Subcutaneous abdominal adipose tissue (tissue), 5 donors: ENCODE results near the gene PARM1.
"Not testable (repeated sequence)": the region's sequence is repeated elsewhere in the genome, so short reads cannot be mapped to it uniquely, and the experiment has no call there.

ENCODE experiments used
- H3K27ac ChIP-seq: one replicate; pipeline ENCODE4 v1.7.0; 2013; ENCODE audit warnings: low read depth, mild to moderate bottlenecking, inconsistent platforms, low read length, moderate library complexity
- H3K27me3 ChIP-seq, 5 donors: one replicate each; pipeline ENCODE4 v1.7.0; 2013; ENCODE audit warnings: low read length in 5 of 5, inconsistent platforms in 1 of 5; ENCODE audit not compliant: control insufficient read depth in 5 of 5, insufficient read depth in 4 of 5
- H3K36me3 ChIP-seq, 5 donors: one replicate each; pipeline ENCODE4 v1.7.0; 2013; ENCODE audit warnings: low read length in 5 of 5; ENCODE audit not compliant: control insufficient read depth in 5 of 5, insufficient read depth in 5 of 5
- H3K4me1 ChIP-seq, 5 donors: one replicate each; pipeline ENCODE4 v1.7.0; 2013; ENCODE audit warnings: low read length in 5 of 5, mild to moderate bottlenecking in 3 of 5, moderate library complexity in 1 of 5; ENCODE audit not compliant: control insufficient read depth in 5 of 5, insufficient read depth in 5 of 5
- H3K4me3 ChIP-seq, 5 donors: one replicate each; pipeline ENCODE4 v1.7.0; 2013; ENCODE audit warnings: low read length in 5 of 5, low read depth in 1 of 5
- H3K9ac ChIP-seq, 5 donors: one replicate each; pipeline ENCODE4 v1.7.0; 2013; ENCODE audit warnings: low read length in 5 of 5, mild to moderate bottlenecking in 4 of 5, moderate library complexity in 3 of 5
- H3K9me3 ChIP-seq, 5 donors: one replicate each; pipeline ENCODE4 v1.7.0; 2013; ENCODE audit warnings: low read length in 5 of 5; ENCODE audit not compliant: control insufficient read depth in 5 of 5
- donor health status: healthy.
- donor health status: healthy.
- donor health status: healthy.
- donor health status: healthy.
- donor health status: healthy.

PARM1 gene

DNA sequence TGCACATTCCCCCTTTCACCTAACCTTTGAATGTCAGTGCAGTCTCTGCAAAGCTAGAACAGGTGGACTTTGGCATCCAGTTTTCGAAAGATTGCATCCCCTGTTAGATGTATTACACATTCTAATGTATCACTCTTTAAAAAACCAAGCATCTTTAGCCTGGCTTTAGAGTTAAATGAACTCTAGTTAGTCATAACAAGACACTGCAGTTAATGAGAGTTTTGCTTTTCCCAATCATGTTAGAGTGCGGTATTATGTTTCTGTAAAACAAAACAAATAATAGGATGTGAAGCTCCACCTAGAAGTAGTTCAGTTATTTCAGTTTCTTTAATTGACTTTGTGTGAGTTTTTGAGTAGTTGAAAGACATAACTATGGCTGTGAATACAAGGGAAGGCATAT lies 42.2 kb downstream of the PARM1 start:
- H3K4me3 ChIP-seq, result no peak overlapping the region
- H3K27me3 ChIP-seq, result no peaks in the 10 kb centered on the region
- no peaks in the 10 kb centered on the region for H3K36me3 ChIP-seq
- no peaks in the 10 kb centered on the region for H3K4me1 ChIP-seq
- peaks cover 0 to 9% (median 0%) of the 10 kb centered on the region in 5 donors for H3K9me3 ChIP-seq
- no peak overlapping the region for H3K27ac ChIP-seq
- no peak overlapping the region for H3K9ac ChIP-seq

DNA sequence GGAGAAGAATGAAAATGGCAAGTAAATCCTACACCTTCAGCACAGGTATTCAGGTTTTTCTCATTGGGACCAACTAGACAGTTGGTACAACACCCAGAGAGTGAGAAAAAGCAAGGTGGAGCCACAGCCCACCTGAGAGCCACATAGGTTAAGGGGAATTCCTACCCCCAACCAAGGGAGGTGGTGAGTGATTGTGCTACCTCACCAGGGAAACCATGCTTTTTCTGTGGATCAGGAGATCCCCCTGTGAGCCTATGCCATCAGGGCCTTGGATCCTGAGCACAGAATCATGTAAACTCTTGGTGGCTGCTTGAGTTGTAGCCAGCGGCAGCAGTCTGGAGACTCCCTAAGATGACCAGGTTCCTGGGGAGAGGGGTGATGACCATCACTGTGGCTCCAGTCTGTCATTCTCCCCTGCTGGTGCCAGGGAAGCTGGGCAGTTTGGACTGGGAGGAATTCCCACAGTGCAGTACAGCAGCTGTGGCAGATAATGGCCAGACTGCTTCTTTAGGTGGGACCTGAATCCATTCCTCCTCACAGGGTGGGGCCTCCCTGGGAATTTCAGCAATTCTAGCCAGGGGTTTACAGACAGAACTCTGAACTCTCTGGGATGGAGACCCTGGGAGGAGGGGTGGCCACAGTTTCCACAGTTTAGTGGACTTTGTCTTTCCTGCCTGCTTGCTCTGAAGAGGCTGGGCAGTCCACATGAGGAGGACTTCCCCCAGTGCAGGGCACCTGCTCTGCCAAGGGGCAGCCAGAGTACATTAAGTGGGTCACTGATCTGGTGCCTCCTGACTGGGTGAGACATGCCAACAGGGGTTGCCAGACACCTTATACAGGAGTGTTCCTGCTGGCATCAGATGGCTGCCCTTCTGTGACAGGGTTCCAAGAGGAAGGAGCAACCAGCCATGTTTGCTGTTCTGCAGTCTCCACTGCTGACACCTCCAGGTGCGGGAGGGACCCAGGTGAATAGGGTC lies 43.2 kb downstream of the PARM1 start:
- H3K27me3 ChIP-seq, result no peaks in the 10 kb centered on the region
- H3K27ac ChIP-seq, result no peak overlapping the region
- no peak overlapping the region for H3K9ac ChIP-seq
- H3K4me1 ChIP-seq, result no peaks in the 10 kb centered on the region
- H3K36me3 ChIP-seq, result no peaks in the 10 kb centered on the region
- H3K4me3 ChIP-seq, result no peak overlapping the region
- peaks cover 0 to 9% (median 0%) of the 10 kb centered on the region in 5 donors for H3K9me3 ChIP-seq

DNA sequence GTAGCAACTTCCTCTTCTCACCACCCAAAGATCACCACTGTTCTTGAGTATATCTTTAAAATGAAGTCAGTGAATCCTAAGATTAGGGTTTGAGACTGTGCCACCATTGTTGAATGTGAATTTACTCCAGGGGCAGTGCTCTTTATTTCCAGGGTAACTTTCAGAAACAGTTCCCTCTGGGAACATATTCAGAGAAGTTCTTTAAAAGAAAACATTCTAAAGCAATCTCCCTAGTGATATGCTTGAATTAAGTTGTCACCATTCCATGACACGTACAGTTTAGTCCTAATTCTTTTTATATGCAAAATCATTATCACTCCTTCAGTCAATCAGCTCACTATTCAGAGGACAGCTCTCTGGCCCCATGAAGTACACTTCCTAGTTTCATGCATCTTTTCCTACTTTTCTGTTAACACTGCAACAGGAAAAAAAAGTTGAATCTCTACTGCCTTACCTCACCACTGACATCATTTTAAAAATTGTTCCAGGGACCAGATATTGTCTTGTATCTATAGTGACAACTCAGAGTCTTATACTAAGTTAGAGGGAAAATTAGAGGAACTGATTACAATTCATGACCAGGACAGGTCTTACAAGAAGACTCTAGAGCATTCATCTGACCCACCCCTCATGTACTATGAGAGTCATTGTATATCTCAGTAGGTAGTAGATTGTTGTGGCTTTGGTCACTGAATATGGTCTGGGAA lies 49.8 kb downstream of the PARM1 start:
- H3K9ac ChIP-seq, result no peak overlapping the region
- H3K4me3 ChIP-seq, result no peak overlapping the region

DNA sequence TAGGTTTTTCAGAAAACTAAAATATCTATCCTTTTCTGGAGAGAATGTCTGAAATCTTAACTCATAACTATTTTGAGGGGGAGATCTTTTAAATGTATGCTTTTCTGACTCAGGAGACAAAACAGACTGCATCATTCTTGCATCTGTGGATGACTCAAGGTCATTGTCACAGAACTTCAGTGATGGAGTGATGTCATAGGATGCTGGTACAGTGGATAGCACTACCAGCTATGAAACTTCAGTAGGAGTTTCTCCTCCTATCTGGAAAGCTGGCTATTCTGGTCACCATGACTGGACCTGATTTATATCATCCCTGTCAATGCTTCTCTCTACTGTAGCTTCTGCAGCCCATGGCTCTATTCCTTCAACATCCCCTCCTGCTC lies 50.3 kb downstream of the PARM1 start:
- Histone ChIP-seq H3K4me3 (no peak overlapping the region), H3K36me3 (no peaks in the 10 kb centered on the region), H3K4me1 (no peaks in the 10 kb centered on the region), H3K27me3 (no peaks in the 10 kb centered on the region), H3K9me3 (peaks cover 0 to 8% (median 0%) of the 10 kb centered on the region in 5 donors), H3K27ac (no peak overlapping the region), H3K9ac (no peak overlapping the region)

More for the DNA sequence above, 49.8 kb downstream of the PARM1 start:
- Histone ChIP-seq H3K27ac (no peak overlapping the region), H3K9me3 (peaks cover 0 to 8% (median 0%) of the 10 kb centered on the region in 5 donors), H3K27me3 (no peaks in the 10 kb centered on the region), H3K4me1 (no peaks in the 10 kb centered on the region), H3K36me3 (no peaks in the 10 kb centered on the region)

DNA sequence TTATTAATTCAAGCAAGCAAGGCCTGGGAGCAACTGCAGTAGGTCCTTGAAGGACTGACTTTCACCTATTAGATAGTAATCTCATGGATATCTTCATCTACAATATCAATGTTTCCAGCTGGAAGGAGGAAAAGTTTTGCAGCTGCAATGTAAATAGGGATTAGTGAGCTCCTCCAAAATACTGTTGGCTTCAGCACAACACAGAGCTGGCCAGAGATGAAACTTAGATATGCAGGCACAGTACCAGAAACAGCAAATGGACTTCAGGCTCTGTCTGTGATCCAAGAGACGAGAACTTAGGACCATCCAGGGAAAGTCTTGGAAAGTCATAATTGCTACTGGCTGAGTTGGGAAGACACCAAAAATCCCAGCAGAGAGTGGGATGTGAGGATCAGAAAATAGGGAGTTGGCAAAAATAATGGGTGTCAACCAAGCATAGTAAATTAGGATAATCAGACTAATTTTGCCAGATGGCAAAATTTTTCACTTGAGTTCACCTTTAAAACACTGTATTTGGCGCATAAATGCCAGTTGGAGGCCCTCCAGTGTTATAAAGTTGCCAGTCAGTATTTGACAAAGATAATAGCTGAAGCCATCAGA lies 57.5 kb downstream of the PARM1 start:
- Histone ChIP-seq H3K36me3 (no peaks in the 10 kb centered on the region), H3K4me3 (no peak overlapping the region), H3K27ac (peak overlapping the region; percentile 38), H3K27me3 (no peaks in the 10 kb centered on the region), H3K9me3 (peaks cover 0 to 4% (median 0%) of the 10 kb centered on the region in 5 donors), H3K4me1 (peaks cover 0 to 26% (median 10%) of the 10 kb centered on the region in 5 donors), H3K9ac (no peak overlapping the region)

DNA sequence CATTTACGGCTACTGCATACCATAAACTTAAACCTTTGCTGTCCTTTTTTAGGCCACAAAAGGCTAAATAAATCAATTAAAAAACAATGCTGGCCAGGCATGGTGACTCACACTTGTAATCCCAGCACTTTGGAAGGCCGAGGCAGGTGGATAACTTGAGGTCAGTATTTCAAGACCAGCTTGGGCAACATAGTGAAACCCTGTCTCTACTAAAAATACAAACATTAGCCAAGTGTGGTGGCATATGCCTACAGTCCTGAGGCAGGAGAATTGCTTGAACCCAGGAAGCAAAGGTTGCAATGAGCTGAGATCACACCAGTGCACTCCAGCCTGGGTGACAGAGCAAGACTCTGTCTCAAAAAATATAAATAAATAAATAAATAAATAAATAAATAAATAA lies 61.5 kb downstream of the PARM1 start:
- not testable (repeated sequence) for H3K27me3 ChIP-seq, H3K9ac ChIP-seq, H3K27ac ChIP-seq, H3K36me3 ChIP-seq, H3K4me3 ChIP-seq, H3K9me3 ChIP-seq
- H3K4me1 ChIP-seq, result peaks cover 0 to 21% (median 10%) of the 10 kb centered on the region in 5 donors

DNA sequence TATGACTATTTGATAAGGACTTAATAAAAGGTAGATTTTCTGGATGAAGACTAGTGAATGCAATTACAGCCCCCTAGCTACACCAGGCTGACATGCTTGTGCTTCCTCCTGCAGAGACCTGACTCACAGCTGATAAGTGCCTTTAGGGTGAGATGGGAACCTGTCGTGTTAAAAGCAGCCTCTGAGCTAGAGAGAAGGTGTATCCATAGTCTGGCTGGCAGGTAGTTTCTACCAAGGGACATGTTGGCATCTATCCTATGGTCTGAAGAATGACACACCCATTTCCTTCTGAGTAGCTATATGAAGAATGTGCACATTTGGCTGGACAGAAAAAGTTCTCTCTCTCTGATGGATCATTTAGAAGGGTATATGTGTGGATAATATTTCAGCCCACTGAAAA lies 64.1 kb downstream of the PARM1 start:
- Histone ChIP-seq H3K9ac (no peak overlapping the region), H3K27me3 (no peaks in the 10 kb centered on the region), H3K27ac (no peak overlapping the region), H3K4me3 (no peak overlapping the region), H3K36me3 (no peaks in the 10 kb centered on the region), H3K4me1 (peaks cover 0 to 4% (median 0%) of the 10 kb centered on the region in 5 donors), H3K9me3 (peaks cover 0 to 4% (median 0%) of the 10 kb centered on the region in 5 donors)

DNA sequence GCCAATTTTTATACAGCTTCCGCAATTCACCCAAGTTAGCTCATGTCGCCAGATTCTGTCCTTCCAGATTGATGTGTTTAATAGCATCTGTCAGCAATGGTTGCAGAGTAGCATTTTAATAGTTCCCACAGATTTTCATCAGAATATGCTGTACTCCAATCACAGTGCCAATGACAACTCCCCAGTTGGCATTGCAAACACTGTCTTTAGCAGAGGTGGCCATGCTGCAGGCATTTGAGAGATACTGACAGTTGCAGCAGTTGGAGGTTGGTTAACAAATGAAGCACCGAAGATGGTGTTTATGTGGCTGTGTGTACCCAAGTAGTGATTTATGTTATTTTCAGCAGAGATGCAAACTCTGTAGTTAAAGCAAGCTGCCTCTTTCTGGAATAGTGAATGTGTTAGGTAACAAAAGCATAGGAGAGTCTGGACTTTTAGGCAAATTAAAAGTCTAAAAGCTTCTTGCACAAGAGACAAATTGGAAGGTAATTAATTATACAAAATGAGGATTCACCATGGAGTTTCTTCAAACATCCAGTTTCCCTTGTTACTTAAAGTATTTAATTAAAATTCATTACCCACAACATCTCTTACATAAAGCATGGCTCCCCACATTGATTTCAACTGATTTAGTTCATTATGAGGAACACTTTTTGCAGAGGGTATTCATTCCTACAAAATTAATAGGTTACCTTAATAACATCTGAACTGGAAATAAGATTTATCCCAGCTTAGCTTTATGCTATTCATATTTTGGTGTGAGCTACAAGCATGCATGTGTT lies 65.2 kb downstream of the PARM1 start:
- Histone ChIP-seq H3K4me1 (peaks cover 0 to 11% (median 0%) of the 10 kb centered on the region in 5 donors), H3K4me3 (no peak overlapping the region), H3K27ac (no peak overlapping the region), H3K36me3 (no peaks in the 10 kb centered on the region), H3K27me3 (no peaks in the 10 kb centered on the region), H3K9me3 (peaks cover 0 to 2% (median 0%) of the 10 kb centered on the region in 5 donors), H3K9ac (no peak overlapping the region)

DNA sequence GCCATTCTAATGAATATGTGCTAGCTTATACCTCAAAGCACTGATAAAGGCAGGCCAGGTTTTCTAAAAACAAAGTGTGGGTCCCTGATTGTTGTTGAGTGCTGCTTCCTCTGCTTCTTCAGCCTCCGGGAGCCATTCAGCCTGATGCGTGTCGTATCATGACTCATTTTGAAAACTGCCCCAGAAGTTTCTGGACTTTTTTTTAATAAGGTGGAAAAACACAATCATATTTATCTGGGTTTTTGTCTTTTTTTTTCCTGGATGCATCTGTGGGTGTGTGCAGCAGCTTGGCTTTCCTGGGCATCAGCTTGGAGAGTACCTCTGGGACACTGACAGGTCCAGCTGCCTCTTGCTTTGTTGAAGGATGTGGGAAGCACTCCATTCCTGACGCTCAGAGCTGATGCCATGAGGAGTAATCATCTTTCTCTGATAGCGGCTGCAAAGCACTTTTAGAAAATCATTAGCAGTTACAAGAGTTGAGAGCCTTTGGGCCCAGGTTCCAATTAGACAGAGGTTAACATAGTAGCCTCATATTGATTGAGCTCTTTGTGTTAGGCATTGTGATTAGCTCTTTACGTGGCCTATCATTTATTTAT lies 66.9 kb downstream of the PARM1 start:
- no peak overlapping the region for H3K27ac ChIP-seq
- H3K9ac ChIP-seq, result no peak overlapping the region
- no peaks in the 10 kb centered on the region for H3K27me3 ChIP-seq
- no peaks in the 10 kb centered on the region for H3K9me3 ChIP-seq
- no peaks in the 10 kb centered on the region for H3K36me3 ChIP-seq
- H3K4me1 ChIP-seq, result peaks cover 0 to 15% (median 0%) of the 10 kb centered on the region in 5 donors
- H3K4me3 ChIP-seq, result no peak overlapping the region
